IPS-11a (cell line): Measurements from ENCODE around the gene GOLGB1.
"Not testable (repeated sequence)": the region's sequence is repeated elsewhere in the genome, so short reads cannot be mapped to it uniquely, and the experiment has no call there.

ENCODE experiments used
- H3K4me3 ChIP-seq: one replicate; pipeline ENCODE4 v1.5.1; 2013; ENCODE audit warnings: low read depth, low read length, control low read depth

The GOLGB1 gene

GRCh38 chr3:121748680-121749275 is 763 bp downstream of the GOLGB1 start:
- H3K4me3 ChIP-seq: peak overlapping the region; percentile 90

- H3K4me3 ChIP-seq: no peak overlapping the region
These were observed 1.6 kb downstream of the GOLGB1 start for GRCh38 chr3:121747976-121748375.

- H3K4me3 ChIP-seq: not testable (repeated sequence)
These were observed 6.4 kb downstream of the GOLGB1 start for GRCh38 chr3:121743106-121743505.

DNA sequence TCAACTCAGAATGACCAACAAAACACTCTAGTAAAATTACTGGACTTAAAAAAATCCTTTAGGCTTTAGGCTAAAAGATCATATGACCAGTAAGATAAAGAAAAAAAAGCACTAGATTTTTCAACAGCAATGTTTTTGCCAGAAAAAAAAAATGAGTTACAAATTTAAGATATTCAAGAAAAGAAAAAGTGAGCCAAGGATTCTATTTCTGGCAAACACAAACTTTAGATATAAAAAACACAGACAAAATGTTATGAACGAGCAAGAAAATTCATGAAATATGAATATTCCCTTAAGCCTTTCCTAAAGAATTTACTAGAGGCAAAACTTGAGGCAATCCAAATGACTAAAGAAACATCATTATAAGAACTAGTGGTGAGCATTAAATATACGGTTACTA is 8.6 kb downstream of the GOLGB1 start:
- no peak overlapping the region for H3K4me3 ChIP-seq

DNA sequence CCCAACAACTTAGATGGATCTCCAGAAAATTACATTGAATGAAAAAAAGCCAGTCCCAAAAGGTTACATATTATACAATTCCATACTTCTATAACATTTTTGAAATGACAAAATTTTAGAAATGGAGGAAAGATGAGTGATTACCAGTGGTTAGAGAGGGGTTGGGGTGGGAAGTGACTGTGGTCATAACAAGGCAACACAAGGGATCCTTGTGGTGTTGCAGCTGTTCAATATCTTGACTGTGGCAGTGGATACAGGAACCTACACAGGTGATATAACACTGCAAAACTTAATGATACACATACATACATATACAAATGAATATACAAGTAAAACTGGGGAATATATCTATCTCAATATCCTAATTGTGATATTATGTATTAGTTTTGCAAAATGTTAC is 9.6 kb downstream of the GOLGB1 start:
- H3K4me3 ChIP-seq: no peak overlapping the region

DNA sequence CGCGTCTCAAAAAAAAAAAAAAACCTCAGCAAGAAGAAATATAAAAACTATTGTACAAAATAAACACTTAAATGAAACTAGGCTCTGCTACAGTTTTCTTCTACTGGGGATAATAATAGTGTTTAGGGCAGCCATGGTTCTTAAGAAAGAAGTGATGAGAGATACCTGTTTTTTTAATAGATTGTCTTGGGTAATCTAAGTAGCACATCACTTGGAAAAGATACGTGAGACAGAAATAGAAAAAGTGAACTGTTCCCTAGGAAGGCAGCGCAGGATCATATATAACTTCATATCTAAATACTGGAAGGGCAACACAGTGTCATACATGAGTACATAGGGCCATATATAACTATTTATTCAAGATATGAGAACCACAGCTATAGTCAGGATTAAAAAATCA is 11.9 kb downstream of the GOLGB1 start:
- no peak overlapping the region for H3K4me3 ChIP-seq

DNA sequence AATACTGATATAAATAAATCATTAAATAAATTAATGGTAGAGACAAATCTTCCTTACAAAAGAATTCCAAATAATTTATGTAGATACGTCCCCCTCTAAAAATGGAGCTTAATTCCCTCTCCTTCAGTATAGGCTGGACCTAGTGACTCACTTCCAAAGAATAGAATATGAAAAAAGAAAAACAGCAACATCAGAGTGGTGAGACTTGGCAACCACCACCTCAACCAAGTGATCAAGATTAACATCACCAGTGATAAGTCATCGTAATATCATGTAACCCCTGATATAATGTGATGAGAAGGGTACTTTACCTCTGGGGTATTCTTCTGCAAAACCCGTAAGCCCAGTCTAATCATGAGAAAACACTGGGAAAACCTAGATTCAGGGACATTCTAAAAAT is 13.4 kb downstream of the GOLGB1 start:
- H3K4me3 ChIP-seq: no peak overlapping the region

- no peak overlapping the region for H3K4me3 ChIP-seq
These were observed 14.4 kb downstream of the GOLGB1 start for GRCh38 chr3:121735047-121735696.

- H3K4me3 ChIP-seq: no peak overlapping the region
These were observed 18.4 kb downstream of the GOLGB1 start for GRCh38 chr3:121730940-121731687.

GRCh38 chr3:121724130-121724529 is 25.4 kb downstream of the GOLGB1 start:
- no peak overlapping the region for H3K4me3 ChIP-seq

DNA sequence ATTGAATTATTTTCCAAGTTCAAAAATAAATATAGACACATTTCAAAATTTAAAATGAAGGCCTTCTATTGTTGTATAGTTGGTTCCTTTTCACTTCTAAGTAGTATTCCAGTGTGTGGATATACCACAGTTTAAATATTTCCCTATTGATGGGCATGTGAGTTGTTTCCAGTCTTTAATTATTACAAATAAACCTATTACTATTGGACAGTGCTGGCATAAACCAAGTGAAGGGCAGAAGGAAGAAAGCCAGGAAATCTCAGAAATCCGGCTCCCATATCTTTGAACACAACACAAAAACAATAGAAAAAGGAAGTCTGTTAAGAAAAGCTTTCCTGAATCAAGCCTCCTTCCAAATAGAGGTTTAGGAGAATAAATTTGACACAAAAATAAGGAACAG is 26.1 kb downstream of the GOLGB1 start:
- no peak overlapping the region for H3K4me3 ChIP-seq

- no peak overlapping the region for H3K4me3 ChIP-seq
These were observed 27.1 kb downstream of the GOLGB1 start for GRCh38 chr3:121722411-121722810.

DNA sequence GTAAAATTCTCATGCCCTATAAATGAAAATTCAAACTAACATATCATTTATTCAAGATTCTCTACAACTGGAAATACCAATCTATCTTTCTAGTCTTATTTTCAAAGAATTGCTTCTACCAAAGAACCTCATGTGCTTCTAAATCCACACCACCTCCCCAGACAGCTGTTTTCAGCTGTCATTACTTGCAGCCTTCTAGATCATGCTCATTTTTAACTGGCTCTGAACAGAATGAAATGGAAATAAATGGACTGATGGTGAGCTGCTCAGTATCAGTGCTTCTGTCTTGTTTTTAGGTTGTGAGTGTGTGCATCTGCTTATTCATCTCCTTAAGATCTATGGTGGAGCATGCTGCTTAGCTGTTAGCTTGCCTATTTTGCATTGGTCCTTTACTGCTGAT is 29.4 kb downstream of the GOLGB1 start:
- no peak overlapping the region for H3K4me3 ChIP-seq

DNA sequence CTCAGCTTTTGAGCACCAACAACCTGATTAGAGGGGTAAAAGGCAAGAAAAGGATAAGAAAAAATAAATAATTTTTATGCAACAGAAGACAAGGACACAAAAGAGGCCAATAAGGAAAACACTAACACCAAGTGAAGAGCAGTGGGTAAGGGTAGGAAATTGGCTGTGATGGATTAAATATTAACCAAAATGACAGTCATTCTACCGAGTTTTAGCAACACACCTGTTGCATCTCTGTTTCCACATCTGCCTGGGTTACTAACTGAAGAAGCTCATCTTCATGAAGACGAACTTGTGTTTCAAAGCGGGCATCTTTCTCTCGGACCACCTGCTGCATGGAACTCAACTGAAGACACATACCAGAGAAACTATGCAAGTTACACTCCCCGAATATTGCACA is 30.1 kb downstream of the GOLGB1 start:
- no peak overlapping the region for H3K4me3 ChIP-seq

GRCh38 chr3:121718205-121718846 is 31.2 kb downstream of the GOLGB1 start:
- H3K4me3 ChIP-seq: no peak overlapping the region

GRCh38 chr3:121710347-121710746 is 39.2 kb downstream of the GOLGB1 start:
- no peak overlapping the region for H3K4me3 ChIP-seq

DNA sequence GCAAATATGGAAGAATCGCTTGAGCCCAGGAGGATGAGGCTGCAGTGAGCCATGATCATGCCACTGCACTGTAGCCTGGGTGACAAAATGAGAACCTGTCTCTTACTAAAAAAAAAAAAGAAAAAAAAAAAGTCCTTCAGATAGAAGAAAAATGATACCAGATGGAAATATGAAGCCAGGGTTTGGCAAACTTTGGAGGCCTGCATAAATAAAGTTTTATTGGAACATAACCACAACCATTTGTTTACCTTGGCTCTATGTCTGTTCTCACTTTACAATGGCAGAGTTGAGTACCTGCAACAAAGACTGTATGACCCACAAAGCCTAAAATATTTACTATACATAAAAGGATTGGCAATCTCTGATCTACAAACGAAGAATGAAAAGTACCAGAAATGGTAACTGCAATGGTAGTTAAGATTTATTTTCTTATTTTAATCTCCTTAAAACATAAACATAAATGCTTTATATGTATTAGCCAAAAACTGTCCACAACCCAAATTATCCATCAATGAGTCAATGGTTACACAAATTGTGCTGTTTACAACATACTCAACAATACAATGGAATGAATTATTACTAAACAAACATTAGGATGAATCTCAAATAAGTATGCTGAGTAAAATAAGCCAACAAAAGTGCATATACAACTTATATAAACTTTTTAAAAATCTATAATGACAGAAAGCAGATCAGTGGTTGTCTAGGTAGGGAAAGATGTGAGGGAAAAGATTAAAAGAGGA is 41.8 kb downstream of the GOLGB1 start:
- no peak overlapping the region for H3K4me3 ChIP-seq

DNA sequence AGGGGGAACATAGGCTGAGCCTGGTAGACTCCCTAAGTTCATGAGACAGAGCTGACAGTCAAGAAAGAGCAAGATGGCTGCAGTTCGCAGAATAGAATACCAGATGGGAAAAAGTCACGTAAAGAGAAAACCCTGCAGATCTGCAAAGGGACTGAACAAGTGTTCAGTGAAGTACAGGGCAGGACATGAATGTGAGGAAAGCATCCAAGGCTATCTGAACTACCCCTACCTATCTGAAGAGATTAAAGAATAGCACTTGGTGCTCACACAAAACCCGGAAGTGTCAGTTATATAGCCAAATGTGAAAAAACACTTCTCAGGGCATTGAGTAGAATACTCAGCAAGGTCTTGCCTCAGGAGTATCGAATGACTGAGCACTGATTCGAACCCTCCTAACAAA is 44.0 kb downstream of the GOLGB1 start:
- no peak overlapping the region for H3K4me3 ChIP-seq

DNA sequence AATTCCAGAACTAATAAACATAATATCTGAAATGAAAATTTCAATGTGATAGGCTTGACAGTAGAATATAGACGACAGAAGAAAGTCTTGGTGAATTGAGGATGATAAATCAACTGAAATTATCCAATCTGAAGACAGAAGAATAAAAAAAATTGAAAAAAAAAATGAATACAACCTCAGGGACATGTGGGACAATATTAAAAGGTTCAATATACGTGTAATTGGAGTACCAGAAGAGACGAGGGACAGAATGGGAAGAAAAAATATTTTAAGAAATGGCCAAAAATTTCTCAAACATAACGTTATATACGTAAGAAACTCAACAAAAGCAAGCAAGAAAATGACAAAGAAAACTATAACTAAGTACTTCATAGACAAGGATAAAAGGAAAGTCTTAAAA is 45.6 kb downstream of the GOLGB1 start:
- no peak overlapping the region for H3K4me3 ChIP-seq

DNA sequence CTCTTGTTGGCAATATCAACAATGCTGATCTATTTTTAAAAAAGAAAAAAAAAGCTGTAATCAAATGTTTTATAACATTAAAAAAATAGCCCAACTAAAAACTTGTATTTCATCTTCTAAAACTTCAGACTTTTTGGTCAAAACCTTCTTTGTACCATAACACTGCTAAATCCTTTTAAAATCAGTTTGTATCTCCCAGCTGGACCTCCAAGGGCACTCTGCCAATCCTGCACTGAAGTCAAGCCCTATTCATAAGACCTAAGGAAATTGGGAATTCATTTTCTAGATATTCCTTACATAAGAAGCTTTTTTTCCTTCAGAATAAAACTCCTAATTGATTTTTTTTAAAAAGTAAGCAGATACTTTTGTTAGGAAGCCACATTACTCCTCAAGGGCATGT is 50.6 kb downstream of the GOLGB1 start:
- no peak overlapping the region for H3K4me3 ChIP-seq

GRCh38 chr3:121698476-121698875 is 51.1 kb downstream of the GOLGB1 start:
- H3K4me3 ChIP-seq: no peak overlapping the region
